Stimulated activated CD4-positive, alpha-beta T cell treated with anti-CD3 and anti-CD28 coated beads, Interleukin-12 subunit alpha, Interleukin-12 subunit beta, amount 100 ng/mL, for 48 hours (primary cell): ENCODE measurements around the gene NDST4.

ENCODE experiments used
- DNase-seq, 3 donors: peaks; one replicate each; pipeline ENCODE4 v3.0.0-alpha.2; 2020; ENCODE audit warnings: low read depth in 2 of 3, low spot score in 1 of 3

The NDST4 gene

DNA sequence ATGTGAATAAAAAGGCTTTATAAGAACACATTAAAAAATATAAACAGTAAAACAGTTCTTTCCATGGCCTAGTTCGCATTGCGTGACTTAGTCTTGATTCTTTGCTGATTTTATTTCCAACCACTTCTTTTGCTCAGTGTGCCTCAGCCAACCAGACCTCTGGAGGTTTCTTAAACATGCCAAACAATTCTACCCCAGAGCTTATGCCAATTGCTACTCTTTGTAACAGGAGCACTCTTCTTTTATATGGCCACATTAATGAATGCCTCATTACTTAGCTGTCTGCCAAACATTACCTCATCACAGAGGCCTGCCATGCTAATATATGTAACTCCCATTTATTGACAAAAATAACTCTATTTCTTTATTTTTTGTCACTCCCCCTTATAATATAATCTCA is 202.3 kb downstream of the NDST4 start:
- DNase-seq: no peak

DNA sequence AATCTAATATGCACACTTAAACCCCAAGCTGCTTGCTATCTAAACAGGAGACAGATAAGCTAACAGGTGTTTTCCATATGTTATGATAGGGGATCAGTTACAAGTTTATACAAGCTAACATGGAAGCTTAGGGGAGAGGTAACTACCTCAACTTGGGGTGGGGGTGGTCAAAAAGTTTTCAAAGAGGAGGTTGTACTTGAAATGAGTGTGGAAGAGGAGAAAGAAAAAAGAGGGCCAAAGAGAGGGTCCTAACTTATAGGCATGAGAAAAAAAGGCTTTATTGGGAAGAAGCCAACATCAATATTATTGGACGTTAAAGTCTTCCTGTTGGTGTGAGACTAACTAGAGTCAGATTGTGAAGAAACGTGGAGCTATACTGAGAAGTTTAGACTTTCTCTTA is 205.9 kb downstream of the NDST4 start:
- no peak for DNase-seq

DNA sequence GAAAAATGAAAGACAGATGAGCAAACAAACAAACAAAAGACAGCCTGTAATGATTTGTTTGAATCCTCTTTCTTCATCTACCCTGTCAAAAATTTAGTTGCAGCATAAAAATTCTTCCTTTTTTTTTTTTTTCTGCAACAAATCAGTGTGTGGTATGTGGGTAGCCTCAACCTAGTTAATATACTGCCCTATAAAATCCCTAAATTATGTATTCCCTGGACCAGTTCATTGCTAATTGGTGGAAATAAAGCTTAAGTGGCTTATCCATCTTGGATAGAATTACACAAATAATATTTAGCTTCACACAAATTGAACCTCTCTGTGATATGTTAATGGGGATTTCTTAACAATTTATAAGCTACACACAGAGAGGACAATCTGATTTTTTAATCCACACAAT is 208.4 kb downstream of the NDST4 start:
- DNase-seq: no peak

DNA sequence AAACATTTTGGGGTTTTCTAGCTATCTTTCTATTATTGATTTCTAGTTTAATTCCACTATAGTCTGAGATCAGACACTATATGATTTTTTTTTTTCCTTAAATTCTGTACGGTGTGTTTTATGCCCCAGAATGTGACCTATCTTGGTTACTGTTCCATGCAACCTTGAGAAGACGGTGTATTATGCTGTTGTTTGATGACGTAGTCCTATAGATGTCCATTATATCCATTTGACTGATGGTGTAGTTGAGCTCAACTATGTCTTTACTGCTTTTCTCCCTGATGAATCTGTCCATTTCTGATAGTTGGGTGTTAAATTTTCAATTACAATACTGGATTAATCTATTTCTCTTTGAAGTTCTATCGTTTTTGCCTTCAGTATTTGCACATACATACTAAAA is 212.5 kb downstream of the NDST4 start:
- DNase-seq: no peak

DNA sequence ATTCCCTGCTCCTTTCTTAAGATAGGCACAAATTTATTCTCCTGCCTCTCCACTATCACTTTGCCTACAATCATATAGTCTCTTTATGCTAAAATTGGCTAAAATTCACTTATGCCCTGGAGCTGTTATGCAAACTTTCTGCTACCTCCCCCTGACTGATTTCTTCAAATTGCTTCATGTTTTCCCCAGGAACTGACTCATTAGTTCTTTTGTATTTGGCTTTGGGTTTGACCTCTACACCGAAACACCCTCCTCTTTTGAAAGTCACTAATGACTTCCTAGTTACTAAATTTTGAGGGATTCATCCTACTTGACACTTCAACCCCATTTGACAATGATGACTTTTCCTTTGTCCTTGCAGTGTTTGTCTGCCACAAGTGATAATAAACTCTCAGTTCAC is 222.6 kb downstream of the NDST4 start:
- no peak for DNase-seq

DNA sequence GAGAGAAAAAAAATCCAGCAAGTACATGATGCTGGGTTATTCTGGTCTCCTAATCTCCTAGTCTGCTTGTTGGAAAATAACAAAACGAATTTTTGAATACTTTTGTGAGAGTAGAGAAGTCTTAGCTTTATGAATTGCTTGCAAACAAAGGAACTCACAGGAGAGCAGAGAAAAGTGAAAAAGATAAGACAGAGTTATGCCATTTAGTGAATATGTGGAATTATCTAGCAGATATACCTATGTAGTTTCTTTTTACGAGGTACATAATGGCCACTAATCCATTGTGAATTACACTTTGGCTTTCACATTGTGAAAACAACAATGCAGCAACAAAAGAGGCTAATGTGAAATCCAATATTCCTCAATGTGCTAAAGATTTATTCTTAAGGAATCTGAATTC is 226.7 kb downstream of the NDST4 start:
- DNase-seq: no peak

DNA sequence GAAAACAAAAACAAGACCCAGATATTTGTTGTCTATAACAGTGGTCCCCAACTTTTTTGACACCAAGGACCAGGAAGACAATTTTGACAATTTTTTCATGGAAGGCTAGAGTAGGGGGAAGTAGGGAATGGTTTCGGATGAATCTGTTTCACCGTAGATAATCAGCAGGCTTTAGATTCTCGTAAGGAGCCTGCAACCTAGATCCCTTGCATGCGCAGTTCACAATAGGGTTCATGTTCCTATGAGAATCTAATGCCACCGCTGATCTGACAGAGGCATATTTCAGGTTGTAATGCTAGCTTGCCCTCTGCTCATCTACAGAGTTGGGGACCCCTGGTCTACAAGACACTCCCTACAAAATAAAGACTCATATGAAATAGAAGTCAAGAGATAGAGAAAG is 229.8 kb downstream of the NDST4 start:
- DNase-seq: no peak

DNA sequence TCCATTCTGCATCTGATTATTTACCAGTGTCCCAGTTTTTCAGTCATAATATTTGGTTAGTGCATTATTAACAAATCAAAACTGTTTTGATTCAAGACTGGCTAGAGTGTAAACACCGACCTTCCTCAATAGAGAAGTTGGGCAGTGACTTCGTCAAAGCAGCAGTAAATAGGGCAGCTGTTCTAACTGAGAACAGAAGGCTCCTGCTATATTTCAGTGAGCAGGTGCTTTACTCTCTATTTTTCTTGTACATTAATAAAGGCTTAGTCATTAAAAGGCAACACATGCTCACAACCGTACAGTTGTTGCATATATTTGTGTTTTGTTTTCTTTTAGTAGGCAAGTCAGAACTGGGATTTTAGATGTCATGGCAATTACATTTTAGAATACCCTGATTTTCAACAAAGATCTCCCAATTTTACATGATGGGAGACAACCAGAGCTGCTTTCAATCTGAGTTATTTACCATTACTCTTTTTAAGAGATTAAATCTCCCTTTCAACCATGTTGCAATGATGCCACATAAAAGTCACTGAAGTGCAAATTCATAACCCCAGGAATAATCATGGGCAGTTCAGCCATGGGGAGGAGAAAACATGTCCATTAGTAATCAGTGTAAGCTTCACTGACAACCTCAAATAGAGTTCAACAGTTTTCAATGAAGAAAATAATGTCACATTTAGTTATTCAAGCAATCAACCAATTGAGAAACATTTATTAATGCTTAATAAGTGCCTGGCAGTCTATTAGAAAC is 233.3 kb downstream of the NDST4 start:
- DNase-seq: no peak

DNA sequence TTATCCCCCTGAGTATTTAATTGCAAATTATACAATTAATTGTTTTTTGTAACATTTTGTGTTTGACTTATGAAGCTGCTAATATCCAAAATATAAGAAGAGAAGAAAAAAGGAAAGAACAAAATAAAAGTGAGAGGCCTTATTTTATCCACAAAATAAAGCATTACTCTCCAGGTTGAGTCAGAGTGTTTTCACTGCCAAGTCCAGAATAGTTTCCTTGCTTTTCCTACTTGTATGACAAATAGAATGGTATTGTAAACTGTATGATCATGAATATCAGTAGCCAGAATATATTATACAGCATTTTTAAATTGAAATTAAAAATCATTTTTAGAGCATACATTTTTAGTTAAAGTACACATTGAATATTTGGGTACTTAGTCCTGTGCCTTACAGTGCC is 237.8 kb downstream of the NDST4 start:
- no peak for DNase-seq

DNA sequence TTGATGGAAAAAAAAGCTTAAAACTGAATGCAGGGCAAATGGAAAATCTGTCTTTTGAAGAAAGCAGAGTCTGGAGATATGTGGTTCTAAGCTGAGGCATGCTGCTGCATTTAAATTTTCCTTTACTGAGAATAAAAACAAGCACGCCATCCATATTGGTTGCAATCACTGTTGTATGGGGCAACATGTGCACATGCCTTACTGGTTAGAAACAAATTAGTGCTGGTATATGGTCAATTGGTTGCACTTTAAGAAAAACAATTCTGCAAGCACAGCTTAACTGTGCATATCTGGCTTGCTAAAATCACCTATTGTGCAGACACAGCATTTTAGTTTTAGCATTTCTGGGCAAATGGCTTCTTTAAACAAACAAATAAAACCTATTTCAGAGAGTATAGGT is 239.1 kb downstream of the NDST4 start:
- DNase-seq: no peak

DNA sequence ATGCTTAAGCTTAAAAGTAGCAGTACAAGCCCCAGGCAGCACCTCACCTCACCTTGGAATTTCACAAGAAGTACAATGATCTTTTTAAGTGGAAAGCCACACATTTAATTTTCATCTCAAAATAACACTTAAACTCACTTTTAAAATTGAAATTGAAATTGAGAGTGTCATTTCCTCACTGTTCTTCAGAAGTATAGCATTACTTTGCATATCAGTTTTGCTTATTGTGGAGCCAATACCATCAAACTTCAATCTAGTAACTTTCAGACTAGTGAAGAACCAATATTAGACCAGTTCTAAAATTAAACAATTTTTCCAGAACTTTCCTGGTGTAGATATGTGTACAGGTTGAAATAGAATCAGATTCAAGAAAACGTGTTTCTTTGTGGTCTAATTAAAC is 242.4 kb downstream of the NDST4 start:
- no peak for DNase-seq

DNA sequence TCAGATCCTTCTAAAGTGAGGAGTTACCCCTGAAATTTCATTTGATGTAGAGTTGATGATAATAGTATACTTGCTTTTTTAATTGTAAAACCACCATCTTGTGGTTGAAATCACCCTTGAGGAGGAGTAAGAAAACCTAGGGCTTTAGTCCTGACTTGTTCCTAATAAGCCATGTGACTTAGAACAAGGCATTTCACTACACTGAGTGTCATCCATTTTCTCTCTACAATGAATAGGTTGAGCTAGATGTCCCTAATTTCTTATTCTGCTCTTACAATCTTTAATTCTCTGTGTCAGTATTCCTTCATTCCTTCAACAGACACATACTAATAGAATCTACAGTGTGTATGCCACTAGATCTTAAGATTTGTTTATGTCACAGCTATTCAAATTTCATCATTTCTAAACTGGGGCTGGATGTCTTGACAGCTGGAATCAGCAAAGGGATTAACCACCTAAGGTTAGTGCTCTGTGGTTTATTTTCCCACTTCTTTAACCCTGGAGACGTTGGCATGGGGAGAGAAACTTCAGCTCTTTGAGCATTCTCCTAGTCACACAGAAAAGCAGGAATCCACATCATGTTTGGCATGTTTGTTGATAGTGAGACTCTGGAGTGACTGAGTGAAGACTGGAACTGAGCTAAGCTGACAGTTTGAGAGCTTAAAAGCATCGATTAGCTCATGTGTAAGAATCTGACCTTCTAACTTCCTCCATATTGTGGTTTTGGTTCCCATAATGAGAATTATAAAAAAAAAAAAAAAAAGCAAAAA is 246.3 kb downstream of the NDST4 start:
- DNase-seq: no peak

DNA sequence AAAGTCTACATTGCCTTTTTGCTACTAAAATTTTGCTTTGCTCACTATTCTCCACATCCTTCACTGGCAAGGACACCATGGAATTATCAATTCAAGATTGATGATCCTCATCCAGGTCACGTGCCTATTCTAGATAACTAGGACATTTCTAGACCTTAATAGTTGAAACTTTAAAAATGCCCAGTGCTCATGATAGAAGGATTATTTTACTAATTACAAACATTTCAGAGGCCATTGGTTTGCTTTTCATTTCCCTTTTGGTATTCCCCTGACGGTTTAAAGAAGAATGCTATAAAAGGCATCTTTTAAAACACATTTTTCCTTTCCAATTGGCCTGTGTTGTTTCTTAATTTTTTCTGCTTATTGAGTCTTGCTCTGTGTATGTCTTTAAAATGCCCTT is 249.4 kb downstream of the NDST4 start:
- no peak for DNase-seq

DNA sequence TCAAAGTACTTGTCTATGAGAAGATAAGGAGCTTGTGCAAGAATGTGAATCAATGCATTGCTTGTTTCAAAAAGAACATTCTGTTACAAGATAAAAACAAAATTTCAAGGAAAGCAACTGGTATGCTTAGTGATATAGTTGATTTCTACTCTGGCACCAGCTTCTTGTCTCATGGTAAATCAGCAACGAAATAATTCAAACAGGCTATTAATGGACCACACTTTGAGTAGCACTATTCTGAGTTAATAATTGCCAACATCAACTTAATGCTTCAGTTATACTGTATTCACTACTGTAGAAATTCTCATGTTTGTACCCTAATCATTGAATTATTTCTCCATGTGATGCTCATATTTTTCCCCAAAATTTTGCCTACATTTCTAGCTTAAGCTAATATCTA is 252.6 kb downstream of the NDST4 start:
- DNase-seq: no peak

DNA sequence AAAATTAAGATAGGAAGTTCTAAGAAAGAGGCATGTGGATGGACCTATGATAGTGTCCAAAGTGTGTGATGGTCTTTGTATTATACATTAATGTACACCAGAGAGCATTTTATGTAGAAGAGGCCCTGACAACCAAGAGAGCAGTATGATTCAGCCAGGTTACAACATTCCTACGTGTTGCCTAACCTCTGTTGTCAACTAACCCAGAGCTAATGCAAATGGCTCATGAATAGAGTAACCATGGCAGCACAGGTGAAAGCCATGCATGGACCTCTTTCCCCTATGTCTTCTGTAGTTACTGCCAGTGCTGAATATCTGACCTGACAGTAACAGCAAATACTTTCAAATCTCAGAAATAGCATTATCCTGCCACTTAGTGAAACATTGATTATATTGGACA is 255.6 kb downstream of the NDST4 start:
- no peak for DNase-seq

DNA sequence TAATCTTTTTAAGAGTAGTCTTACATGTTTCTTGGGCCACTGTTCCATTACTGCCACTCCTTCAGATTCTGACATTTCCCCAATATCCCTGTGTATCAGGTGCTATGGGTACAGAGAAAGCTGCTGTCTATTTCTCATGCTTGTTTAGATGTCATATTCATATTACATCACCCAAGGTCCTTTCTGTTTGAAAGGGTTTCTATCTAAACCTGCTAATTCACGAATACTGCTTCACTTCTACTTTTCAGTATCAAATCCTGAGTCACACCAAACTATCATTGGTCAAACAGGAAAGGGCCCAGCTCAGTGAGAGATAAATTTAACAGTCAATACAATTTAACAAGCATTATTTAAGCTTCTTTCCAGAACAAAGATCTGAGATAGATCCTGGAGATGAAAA is 273.4 kb downstream of the NDST4 start:
- DNase-seq: no peak

DNA sequence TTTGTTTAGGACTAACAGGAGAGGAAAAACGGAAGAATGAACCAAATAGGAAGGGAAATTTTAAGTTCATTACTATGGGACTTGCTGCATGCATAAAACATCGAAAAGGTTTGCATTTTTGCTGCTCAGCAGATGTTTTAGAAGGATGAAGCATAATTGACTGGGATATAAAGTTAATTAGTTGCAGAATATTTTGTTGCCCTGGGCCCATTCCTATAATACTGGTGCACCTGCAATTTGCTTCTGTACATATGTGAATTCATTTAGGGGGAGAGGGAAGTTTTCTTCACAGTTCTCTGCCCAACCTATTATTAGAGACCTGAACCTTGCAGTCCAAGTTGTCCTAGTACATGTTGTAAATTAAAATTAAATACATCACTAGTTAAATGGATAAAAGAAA is 282.8 kb downstream of the NDST4 start:
- no peak for DNase-seq

DNA sequence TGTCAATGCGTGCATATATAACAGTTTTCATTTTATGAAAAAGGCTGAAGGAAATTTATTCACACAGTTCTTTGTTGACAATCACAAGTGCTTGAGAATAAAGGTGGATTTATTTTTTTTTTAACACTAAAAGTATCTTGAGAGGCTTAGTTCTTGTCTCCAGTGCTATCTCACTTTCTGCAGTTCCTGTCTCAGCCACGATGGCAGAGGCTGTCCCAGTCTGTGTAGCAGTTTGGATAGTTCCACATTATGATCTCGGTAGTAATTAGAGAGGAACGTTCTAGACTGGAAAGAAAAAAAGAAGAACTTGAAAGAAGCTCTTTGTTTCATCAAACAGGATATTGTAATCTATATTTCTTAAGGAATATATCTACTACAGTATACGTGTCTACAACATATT is 285.8 kb downstream of the NDST4 start:
- DNase-seq: no peak

DNA sequence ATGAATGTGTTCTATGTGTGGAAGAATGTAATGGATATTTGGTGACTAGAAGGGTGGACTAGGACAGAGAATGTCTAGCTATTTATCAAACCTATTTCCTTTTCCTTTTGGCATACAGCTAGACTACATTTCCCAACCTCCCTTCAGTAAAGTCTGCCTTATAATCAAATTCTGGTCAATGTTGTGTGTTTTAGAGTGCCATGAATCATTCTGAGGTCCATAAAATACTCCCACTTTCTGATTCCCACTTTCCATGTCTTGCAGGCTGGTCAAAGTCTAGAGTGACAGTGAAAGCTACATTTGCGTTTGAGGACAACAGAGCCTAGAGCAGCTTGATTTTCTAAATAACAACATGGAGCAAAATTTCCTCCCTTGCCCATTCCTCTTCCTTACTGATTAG is 297.7 kb downstream of the NDST4 start:
- DNase-seq: no peak

DNA sequence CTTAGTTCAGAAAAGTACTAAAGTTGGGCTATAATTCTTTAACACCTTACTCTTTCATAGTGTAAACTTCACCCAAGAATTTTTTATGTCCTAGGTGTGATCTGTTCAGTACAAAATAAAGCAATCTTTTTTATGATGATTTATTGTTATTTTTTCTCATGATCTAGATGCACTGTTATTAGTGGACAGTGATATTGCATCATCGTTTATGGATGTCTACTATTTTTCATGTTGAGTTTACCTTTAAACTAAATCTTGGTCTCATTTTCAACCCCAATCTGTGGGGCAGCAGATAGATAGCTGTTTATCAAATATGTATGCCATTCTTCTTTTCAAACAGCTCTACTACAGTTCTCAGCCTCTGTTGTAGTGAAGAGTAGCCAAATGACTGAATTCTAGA is 299.5 kb downstream of the NDST4 start:
- DNase-seq: no peak

DNA sequence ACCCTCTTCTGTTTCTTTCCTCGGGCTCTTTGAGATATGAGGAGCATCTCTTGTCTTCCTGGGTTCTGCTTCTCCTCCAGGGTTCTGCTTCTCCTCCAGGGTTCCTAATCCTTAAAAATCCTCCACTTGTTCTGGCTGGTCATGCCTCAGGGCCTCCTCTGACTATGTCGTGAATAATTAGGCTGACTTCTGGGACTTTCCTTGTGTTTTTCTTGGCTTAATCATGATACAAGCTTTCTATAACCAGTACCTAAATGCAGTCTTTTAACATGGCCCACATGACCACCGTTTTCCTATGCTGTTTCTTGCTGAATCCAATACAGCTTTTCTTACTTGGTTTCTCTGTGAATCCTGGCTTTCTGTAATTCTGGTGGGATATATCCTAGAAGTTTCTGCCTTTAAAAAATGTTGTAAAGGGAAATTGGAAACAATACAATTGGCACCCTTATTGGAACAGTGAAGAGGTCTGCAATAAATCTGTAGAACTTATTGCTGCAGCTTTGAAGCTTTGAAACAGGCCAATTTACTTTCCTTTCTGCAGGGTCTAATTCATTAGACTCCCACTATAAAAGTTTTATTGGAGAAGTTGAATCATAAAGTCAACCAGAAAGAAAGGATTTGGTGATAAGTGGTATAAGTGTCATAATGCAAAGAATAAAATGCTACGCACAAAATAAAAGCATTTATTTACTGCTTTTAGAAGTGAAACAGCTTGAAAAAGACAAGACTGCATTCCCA is 301.7 kb downstream of the NDST4 start:
- DNase-seq: no peak

DNA sequence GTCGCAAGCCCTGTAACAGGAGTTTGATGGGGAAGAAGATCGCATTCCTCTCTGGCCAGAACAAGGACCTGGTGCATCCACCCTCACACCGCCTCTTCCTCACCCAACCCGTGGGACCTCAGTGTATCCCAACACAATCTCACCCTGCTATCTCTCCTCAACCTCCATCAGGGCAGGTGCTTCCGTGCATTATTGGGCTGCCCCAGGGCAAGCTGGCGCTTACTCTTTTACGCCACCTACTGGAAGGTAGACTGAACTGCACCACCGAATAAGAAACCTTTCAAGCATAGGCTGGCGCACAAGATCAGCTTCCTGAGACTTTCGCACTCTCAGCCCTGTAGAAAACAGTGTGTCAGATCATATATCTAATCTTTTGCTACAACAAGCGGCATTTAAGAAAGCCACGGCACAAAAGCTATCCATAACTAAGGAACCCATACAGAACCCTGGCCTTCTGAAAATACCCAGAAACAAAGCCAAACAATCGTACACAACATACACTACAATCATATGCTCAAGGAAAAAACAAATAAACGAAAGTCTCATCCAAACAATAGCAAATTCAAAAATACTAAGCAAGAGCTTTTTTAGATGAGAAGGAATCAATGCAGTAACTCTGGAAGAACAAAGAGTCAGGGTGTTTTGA is 305.5 kb downstream of the NDST4 start:
- DNase-seq: peak in 2 of 3 donors; percentile 3 to 20
